GM19372 (cell line): Measurements from ENCODE around the gene KRTAP10-2.
"Not testable (repeated sequence)": the region's sequence is repeated elsewhere in the genome, so short reads cannot be mapped to it uniquely, and the experiment has no call there.

Source experiments
- ATAC-seq: cut with Tn5 transposase; IDR thresholded peaks from one replicate; pipeline ENCODE4 v1.9.1; 2021; ENCODE audit warnings: mild to moderate bottlenecking, low read depth, moderate library complexity; ENCODE audit not compliant: unreplicated experiment

The KRTAP10-2 gene

GRCh38 chr21:44506279-44507255 is 44.7 kb downstream of the KRTAP10-2 start:
- ATAC-seq: no peak

- no peak for ATAC-seq
Observed at GRCh38 chr21:44505673-44506278, 45.5 kb downstream of the KRTAP10-2 start.

- ATAC-seq: no peak
Observed at GRCh38 chr21:44503901-44504399, 47.4 kb downstream of the KRTAP10-2 start.

- ATAC-seq: not testable (repeated sequence)
Observed at GRCh38 chr21:44503006-44503889, 48.1 kb downstream of the KRTAP10-2 start.

- ATAC-seq: no peak
Observed at GRCh38 chr21:44502171-44502958, 48.9 kb downstream of the KRTAP10-2 start.
